T-cell (primary cell): ENCODE results near the gene LRRC4C. TPM values are rescaled to one million over a fixed set of nuclear protein-coding genes. Genes with fewer than 3 reads are reported as not detected.

Source experiments
- ATAC-seq, 4 experiments: fragments of 200-7000 bp in 3 of 4; fragments of 150-1000 bp in 1 of 4; cut with Tn5 transposase; replicated peaks in 1 of 4; 1 replicate in 3 of 4; 2 replicates in 1 of 4; pipeline ENCODE4 v1.10.0; 2021; ENCODE audit warnings: moderate library complexity in 3 of 4, mild to moderate bottlenecking in 2 of 4, moderate number of reproducible peaks in 1 of 4
- CTCF ChIA-PET, 2 donors: fragments of 300-600 bp; sonication (Branson Sonifier 250); formaldehyde crosslinking; loops; one replicate each; lab custom pipeline; 2022; ENCODE audit warnings: antibody characterized with exemption in 2 of 2; lab: Charles Lee
- POLR2A ChIA-PET, 2 donors: fragments of 300-600 bp; sonication (Branson Sonifier 250); formaldehyde crosslinking; loops; one replicate each; lab custom pipeline; 2022; ENCODE audit warnings: antibody characterized with exemption in 2 of 2; lab: Charles Lee
- DNase-seq, 35 experiments: peaks; one replicate each; pipeline versions ENCODE4 v3.0.0 to v3.0.0-alpha.2; 2013 to 2023
- H3K27ac ChIP-seq: one replicate; pipeline ENCODE4 v1.5.1; 2013; ENCODE audit warnings: low read length
- H3K27me3 ChIP-seq, 2 experiments: replicated peaks in 1 of 2; 1 replicate in 1 of 2; 2 replicates in 1 of 2; pipeline versions ENCODE4 v1.6.1 to v1.7.0; 2013; ENCODE audit warnings: low read length in 1 of 2, mixed read lengths in 1 of 2; ENCODE audit not compliant: control insufficient read depth in 2 of 2, insufficient read depth in 2 of 2; ENCODE audit errors: extremely low read depth in 1 of 2
- H3K36me3 ChIP-seq, 2 donors: 1 replicate in 1 of 2; 2 replicates in 1 of 2; pipeline versions ENCODE4 v1.6.1 to v1.7.0; 2013; ENCODE audit warnings: low read length in 1 of 2; ENCODE audit not compliant: control insufficient read depth in 2 of 2, insufficient read depth in 1 of 2; ENCODE audit errors: extremely low read depth in 1 of 2
- H3K4me1 ChIP-seq, 2 experiments: 1 replicate in 1 of 2; 2 replicates in 1 of 2; pipeline versions ENCODE4 v1.6.1 to v1.7.0; 2013; ENCODE audit warnings: low read length in 2 of 2, mixed read lengths in 1 of 2; ENCODE audit not compliant: insufficient read depth in 2 of 2, control insufficient read depth in 1 of 2; ENCODE audit errors: extremely low read depth in 1 of 2
- H3K4me3 ChIP-seq, 2 donors: 1 replicate in 1 of 2; 2 replicates in 1 of 2; pipeline versions ENCODE4 v1.5.1 to v1.7.0; 2013; ENCODE audit warnings: mild to moderate bottlenecking in 2 of 2, low read length in 1 of 2, moderate library complexity in 1 of 2; ENCODE audit not compliant: control insufficient read depth in 1 of 2; ENCODE audit errors: extremely low read depth in 1 of 2
- H3K9me3 ChIP-seq: 2 replicates; pipeline ENCODE4 v1.7.0; 2013
- H3K27ac Mint-ChIP-seq, 2 donors: one replicate each; pipeline ENCODE4 v1.8.0; 2020 to 2021; ENCODE audit warnings: mild to moderate bottlenecking in 2 of 2, mixed read lengths in 2 of 2
- H3K27me3 Mint-ChIP-seq, 2 donors: one replicate each; pipeline ENCODE4 v1.8.0; 2021 to 2022; ENCODE audit warnings: mixed read lengths in 2 of 2
- H3K36me3 Mint-ChIP-seq: one replicate; pipeline ENCODE4 v1.8.0; 2021; ENCODE audit warnings: mixed read lengths
- H3K4me1 Mint-ChIP-seq, 3 donors: one replicate each; pipeline ENCODE4 v1.8.0; 2020 to 2022; ENCODE audit warnings: mixed read lengths in 3 of 3, mild to moderate bottlenecking in 1 of 3
- H3K4me3 Mint-ChIP-seq, 3 donors: one replicate each; pipeline ENCODE4 v1.8.0; 2020 to 2022; ENCODE audit warnings: mild to moderate bottlenecking in 3 of 3, mixed read lengths in 3 of 3, moderate library complexity in 3 of 3
- H3K9me3 Mint-ChIP-seq, 3 donors: one replicate each; pipeline ENCODE4 v1.8.0; 2020 to 2022; ENCODE audit warnings: mixed read lengths in 3 of 3
- WGBS: methylation state at CpG from one replicate; pipeline ENCODE4 v1.1.5; 2013; ENCODE audit warnings: missing lambda C conversion rate; ENCODE audit not compliant: insufficient coverage; 5-methylcytosine and 5-hydroxymethylcytosine counted together
- total RNA-seq, 35 experiments: library from RNA in 6 of 35; stranded (reverse) in 6 of 35; fragments of 120-200 nt in 1 of 35; gene quantifications; one replicate each; pipeline versions ENCODE4 v1.2.1 to v1.2.4 and lab custom pipeline; 2013 to 2026

Gene LRRC4C
- total RNA-seq, 5 donors from 2014 or later (not counting 1 experiment from before 2014, with no cell fraction given): not detected

DNA sequence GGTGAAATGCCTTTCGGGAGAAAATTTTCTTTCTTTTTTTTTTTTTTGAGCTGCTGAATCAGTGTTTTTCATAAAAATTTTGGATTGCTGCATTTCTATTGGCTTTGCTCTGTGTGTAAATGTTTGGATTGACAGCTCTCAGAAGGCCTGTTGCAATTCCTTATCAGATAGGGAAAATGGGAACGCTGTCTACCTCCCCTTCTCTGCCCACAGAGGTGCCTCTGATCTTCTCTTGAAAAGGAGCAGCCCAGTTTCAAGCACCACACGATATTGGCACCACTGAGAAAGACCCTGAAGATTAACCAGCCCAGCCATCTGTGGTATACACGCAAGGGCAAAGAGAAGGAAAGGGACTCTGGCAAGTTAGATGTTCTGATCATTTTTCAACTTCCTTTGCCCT is 1272.2 kb downstream of the LRRC4C start:
- H3K27me3 Mint-ChIP-seq: no peaks in the 10 kb centered on the region
- peaks cover 7 to 25% (median 13%) of the 10 kb centered on the region in 3 donors for H3K9me3 Mint-ChIP-seq
- no peak overlapping the region for H3K4me3 ChIP-seq
- H3K27me3 ChIP-seq: no peaks in the 10 kb centered on the region
- H3K4me1 Mint-ChIP-seq: no peaks in the 10 kb centered on the region
- no peak overlapping the region for H3K27ac Mint-ChIP-seq
- DNase-seq (no peak), ATAC-seq (no peak)
- H3K36me3 Mint-ChIP-seq: no peaks in the 10 kb centered on the region
- POLR2A ChIA-PET: interaction anchor here in 1 of 2 donors (0.6 kb wide), 1 partner anchor 1471 kb away, joined by 3 read pairs; no protein-coding TSS in a partner anchor
- CTCF ChIA-PET: no interaction called here
- no peaks in the 10 kb centered on the region for H3K36me3 ChIP-seq
- H3K9me3 ChIP-seq: no peaks in the 10 kb centered on the region
- no peaks in the 10 kb centered on the region for H3K4me1 ChIP-seq
- H3K4me3 Mint-ChIP-seq: no peak overlapping the region
- no peak overlapping the region for H3K27ac ChIP-seq
- WGBS: 0% methylated on average over 1 of the region's 4 CpGs

DNA sequence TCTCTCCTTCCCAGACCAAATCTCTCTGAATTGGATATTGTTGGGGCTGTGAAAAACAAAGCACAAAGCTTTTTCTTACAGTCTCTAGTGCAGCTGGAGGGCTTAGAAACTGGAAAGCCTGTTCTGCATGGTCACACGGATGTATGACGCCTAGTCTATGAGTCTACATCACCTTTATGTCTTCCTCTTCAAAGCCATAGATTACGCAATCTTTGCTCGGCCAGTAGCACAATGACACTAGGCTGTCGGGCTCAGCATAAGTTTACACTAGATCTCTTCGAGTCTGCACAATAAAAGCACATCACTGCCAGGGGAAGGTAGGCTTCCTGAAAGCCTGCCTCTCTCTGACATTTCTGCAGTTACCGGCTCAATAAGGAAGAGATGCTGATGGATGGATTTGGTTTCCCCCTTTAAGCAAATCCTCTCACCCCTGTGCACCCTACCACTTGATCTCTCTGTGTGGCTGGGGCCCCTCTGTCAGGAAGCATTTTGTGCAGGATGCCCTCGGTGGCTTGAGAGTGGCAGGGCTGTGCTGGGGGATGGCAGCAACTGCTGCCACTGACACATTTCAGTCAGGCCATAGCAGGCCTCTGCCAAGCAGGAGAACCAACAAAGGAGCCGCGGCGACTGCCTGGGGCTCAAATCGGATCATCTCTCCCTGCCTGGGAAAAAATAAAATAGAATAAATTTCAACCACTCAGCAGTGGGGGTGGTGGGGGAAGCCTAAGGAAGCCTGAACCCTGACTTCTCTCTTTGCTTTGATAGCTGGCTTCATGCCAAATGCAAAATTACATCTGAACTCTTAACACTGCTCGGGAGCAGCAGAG is 1272.8 kb downstream of the LRRC4C start:
- WGBS: 56% methylated on average over 6 of the region's 13 CpGs

DNA sequence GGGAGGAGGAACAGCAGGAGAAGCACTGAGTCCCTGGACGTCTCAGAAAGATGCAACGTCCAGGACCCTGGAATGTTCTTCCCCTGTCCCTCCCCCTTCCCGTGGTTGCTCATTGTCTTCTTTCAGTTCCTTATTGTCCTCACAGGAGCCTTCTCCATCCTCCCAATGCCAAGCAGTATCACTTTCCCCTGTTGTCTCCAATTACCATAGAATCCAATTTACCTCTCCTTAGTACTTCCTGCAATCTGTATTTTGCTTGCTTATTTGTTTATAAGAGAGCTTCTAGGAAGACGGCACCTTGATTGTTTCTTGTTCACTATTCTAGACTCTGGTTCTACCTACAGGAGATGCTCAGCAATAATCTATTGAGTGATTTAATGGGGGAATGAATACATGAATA is 1273.7 kb downstream of the LRRC4C start:
- DNase-seq (no peak), ATAC-seq (no peak)
- H3K27ac ChIP-seq: no peak overlapping the region
- 50% methylated on average over 1 of the region's 4 CpGs for WGBS
- peaks cover 7 to 25% (median 12%) of the 10 kb centered on the region in 3 donors for H3K9me3 Mint-ChIP-seq
- H3K36me3 Mint-ChIP-seq: no peaks in the 10 kb centered on the region
- H3K27me3 ChIP-seq: no peaks in the 10 kb centered on the region
- H3K27ac Mint-ChIP-seq: no peak overlapping the region
- ChIA-PET POLR2A (no interaction called here), CTCF (no interaction called here)
- no peaks in the 10 kb centered on the region for H3K4me1 ChIP-seq
- no peak overlapping the region for H3K4me3 ChIP-seq
- no peaks in the 10 kb centered on the region for H3K27me3 Mint-ChIP-seq
- no peak overlapping the region for H3K4me3 Mint-ChIP-seq
- no peaks in the 10 kb centered on the region for H3K9me3 ChIP-seq
- H3K4me1 Mint-ChIP-seq: no peaks in the 10 kb centered on the region
- no peaks in the 10 kb centered on the region for H3K36me3 ChIP-seq

More for the DNA sequence above, 1272.8 kb downstream of the LRRC4C start:
- no peaks in the 10 kb centered on the region for H3K9me3 ChIP-seq
- DNase-seq: no peak
- no peaks in the 10 kb centered on the region for H3K27me3 Mint-ChIP-seq
- CTCF ChIA-PET: no interaction called here
- no peaks in the 10 kb centered on the region for H3K4me1 ChIP-seq
- H3K9me3 Mint-ChIP-seq: peaks cover 7 to 25% (median 12%) of the 10 kb centered on the region in 3 donors
- POLR2A ChIA-PET: interaction anchor here in 1 of 2 donors (0.6 kb wide), 1 partner anchor 1472 kb away, joined by 3 read pairs; no protein-coding TSS in a partner anchor
- ATAC-seq: no peak
- H3K27ac Mint-ChIP-seq: no peak overlapping the region
- no peak overlapping the region for H3K4me3 Mint-ChIP-seq
- H3K27me3 ChIP-seq: no peaks in the 10 kb centered on the region
- H3K4me3 ChIP-seq: no peak overlapping the region
- H3K36me3 Mint-ChIP-seq: no peaks in the 10 kb centered on the region
- H3K36me3 ChIP-seq: no peaks in the 10 kb centered on the region
- H3K27ac ChIP-seq: no peak overlapping the region
- H3K4me1 Mint-ChIP-seq: no peaks in the 10 kb centered on the region

DNA sequence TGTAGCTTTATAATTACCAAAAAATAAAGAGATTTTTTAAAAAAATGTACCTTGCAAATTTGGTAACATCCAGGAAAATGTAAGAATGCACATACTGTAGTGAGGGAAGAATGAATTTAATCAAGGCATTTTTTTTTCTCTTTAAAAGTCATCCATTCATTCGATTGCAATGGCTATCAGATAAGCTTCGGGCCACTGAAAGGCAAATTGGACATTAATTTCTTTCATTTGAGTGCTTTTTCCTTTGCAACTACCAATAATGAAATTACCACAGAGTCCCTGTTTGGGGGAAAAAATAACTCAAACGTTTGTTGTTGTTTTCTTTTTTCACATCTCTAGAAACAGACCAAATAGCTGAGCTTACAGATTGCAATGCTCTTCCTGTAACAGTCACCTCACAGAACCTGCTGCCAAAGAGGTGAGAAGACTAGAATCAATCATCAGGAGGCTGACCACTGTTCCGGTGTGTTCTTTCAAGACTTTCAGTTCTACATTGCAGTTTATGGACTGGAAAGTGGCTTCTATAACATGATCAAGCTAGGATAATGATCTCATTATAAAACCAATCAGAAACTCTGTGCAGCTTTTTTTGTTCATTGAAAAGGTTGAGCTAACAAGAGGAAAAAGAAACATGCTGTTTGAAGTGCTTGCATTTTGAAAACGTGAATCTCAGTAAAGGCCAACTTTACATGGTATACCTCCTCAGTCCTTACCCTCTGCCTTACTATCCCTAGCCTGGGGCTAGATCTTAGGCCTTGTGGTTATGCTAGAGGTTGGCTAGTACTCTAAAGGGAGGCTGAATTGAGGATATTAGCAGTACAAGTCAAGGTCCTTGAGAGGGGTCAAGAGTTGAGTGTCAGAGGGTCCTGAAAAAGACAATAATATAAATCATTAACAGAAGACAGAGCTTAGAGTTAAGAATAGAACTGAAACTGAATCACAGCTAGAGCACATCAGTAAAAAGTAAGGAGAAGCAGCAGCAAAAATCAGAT is 1276.1 kb downstream of the LRRC4C start:
- H3K36me3 ChIP-seq: no peaks in the 10 kb centered on the region
- H3K9me3 ChIP-seq: no peaks in the 10 kb centered on the region
- H3K4me3 ChIP-seq: no peak overlapping the region
- H3K9me3 Mint-ChIP-seq: peaks cover 7 to 32% (median 12%) of the 10 kb centered on the region in 3 donors
- H3K4me1 Mint-ChIP-seq: no peaks in the 10 kb centered on the region
- no peaks in the 10 kb centered on the region for H3K27me3 Mint-ChIP-seq
- H3K4me1 ChIP-seq: no peaks in the 10 kb centered on the region
- DNase-seq (no peak), ATAC-seq (no peak)
- ChIA-PET POLR2A (interaction anchor here in 1 of 2 donors (0.6 to 0.7 kb wide), 2 partner anchors 20 to 327 kb away, joined by 3 to 4 read pairs; no protein-coding TSS in a partner anchor), CTCF (interaction anchor here in 1 of 2 donors (0.6 kb wide), 1 partner anchor 21 kb away, joined by 3 read pairs; no protein-coding TSS in a partner anchor)
- no CpG with 5 or more reads among the region's 5 CpGs for WGBS
- H3K27me3 ChIP-seq: no peaks in the 10 kb centered on the region
- H3K27ac Mint-ChIP-seq: no peak overlapping the region
- H3K27ac ChIP-seq: no peak overlapping the region
- no peaks in the 10 kb centered on the region for H3K36me3 Mint-ChIP-seq
- no peak overlapping the region for H3K4me3 Mint-ChIP-seq

DNA sequence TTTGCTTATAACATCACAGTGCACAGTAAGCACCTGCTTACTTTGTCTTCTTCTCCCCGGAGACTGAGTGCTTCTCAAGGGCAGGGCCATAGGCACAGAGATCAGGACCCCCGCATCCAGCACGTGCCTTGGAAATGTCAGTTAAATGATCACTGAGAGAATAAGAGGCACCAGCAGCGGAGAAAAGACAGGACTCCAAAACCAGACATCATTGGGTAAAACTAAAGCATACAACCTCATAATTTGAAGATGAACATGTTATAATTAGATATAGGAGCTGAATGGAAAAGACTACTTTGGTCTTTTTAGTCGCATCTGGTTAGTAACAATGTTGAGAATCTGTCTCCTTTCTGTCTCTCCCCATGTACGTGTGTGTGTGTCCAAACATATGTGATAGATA is 1279.9 kb downstream of the LRRC4C start:
- ChIA-PET POLR2A (no interaction called here), CTCF (no interaction called here)
- Histone ChIP-seq H3K36me3 (no peaks in the 10 kb centered on the region), H3K9me3 (no peaks in the 10 kb centered on the region), H3K27me3 (no peaks in the 10 kb centered on the region), H3K27ac (no peak overlapping the region), H3K4me3 (no peak overlapping the region), H3K4me1 (no peaks in the 10 kb centered on the region)
- Mint-ChIP-seq H3K4me3 (no peak overlapping the region), H3K36me3 (no peaks in the 10 kb centered on the region), H3K9me3 (peaks cover 14 to 30% (median 16%) of the 10 kb centered on the region in 3 donors), H3K27ac (no peak overlapping the region), H3K27me3 (no peaks in the 10 kb centered on the region), H3K4me1 (no peaks in the 10 kb centered on the region)
- ATAC-seq: no peak
- DNase-seq: no peak
- no CpG with 5 or more reads among the region's 6 CpGs for WGBS

DNA sequence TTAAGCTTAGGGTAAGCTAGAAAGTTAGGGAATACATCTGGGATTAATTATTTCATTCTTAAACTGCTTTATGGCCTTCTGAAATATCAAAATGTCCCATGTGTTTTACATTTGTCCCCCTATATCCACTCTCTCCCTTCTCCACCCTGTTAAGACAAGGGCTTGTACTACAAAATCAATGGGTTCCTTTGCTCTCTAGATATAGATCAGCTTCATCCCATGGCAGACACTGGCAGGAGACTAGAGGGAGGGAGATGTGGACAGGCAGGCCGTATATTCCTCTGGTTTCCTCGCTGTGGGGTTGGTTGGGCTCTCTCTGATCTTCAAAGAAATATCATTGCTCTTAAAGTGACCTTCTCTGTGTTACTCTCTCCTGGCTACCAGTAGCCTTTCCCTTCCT is 1281.0 kb downstream of the LRRC4C start:
- no peak overlapping the region for H3K27ac Mint-ChIP-seq
- H3K9me3 Mint-ChIP-seq: peaks cover 10 to 24% (median 19%) of the 10 kb centered on the region in 3 donors
- ChIA-PET CTCF (no interaction called here), POLR2A (no interaction called here)
- ATAC-seq (no peak), DNase-seq (no peak)
- Histone ChIP-seq H3K4me1 (no peaks in the 10 kb centered on the region), H3K9me3 (no peaks in the 10 kb centered on the region), H3K4me3 (no peak overlapping the region), H3K27me3 (no peaks in the 10 kb centered on the region), H3K27ac (no peak overlapping the region), H3K36me3 (no peaks in the 10 kb centered on the region)
- H3K4me3 Mint-ChIP-seq: no peak overlapping the region
- H3K4me1 Mint-ChIP-seq: no peaks in the 10 kb centered on the region
- H3K27me3 Mint-ChIP-seq: no peaks in the 10 kb centered on the region
- no peaks in the 10 kb centered on the region for H3K36me3 Mint-ChIP-seq
- no CpG with 5 or more reads among the region's 2 CpGs for WGBS
